Fibroblast of lung (primary cell): ENCODE measurements around the gene PLD5. TPM values are rescaled to one million over a fixed set of nuclear protein-coding genes. Genes with fewer than 3 reads are reported as not detected.

ENCODE experiments used
- DNase-seq, 2 donors: peaks; one replicate each; pipeline versions ENCODE4 v3.0.0 to v3.0.0-alpha.2; 2010; ENCODE audit warnings: low read depth in 2 of 2
- H2AFZ ChIP-seq: 2 replicates; pipeline ENCODE4 v1.5.1; 2012; ENCODE audit warnings: low read length, control low read depth, inconsistent platforms
- H3K27ac ChIP-seq: 2 replicates; pipeline ENCODE4 v1.5.1; 2011; ENCODE audit warnings: low read length, control low read depth; ENCODE audit not compliant: insufficient read depth
- H3K27me3 ChIP-seq: 2 replicates; pipeline ENCODE4 v1.5.1; 2011; ENCODE audit warnings: mild to moderate bottlenecking, low read length; ENCODE audit not compliant: control insufficient read depth, insufficient read depth
- H3K36me3 ChIP-seq: 2 replicates; pipeline ENCODE4 v1.5.1; 2011; ENCODE audit warnings: low read length; ENCODE audit not compliant: control insufficient read depth, insufficient read depth
- H3K4me1 ChIP-seq: 2 replicates; pipeline ENCODE4 v1.5.1; 2011; ENCODE audit warnings: low read length; ENCODE audit not compliant: control insufficient read depth, insufficient read depth; ENCODE audit errors: extremely low read depth
- H3K4me2 ChIP-seq: 2 replicates; pipeline ENCODE4 v1.5.1; 2011; ENCODE audit warnings: low read length, control low read depth; ENCODE audit not compliant: insufficient read depth; ENCODE audit errors: extremely low read depth
- H3K4me3 ChIP-seq, 4 experiments: fragments of 200-600 bp in 1 of 4; sonication (generic) in 1 of 4; replicated peaks in 1 of 4; 2 replicates each; pipeline ENCODE4 v1.5.1; 2011 to 2016; ENCODE audit warnings: low read length in 4 of 4, low read depth in 3 of 4, mild to moderate bottlenecking in 3 of 4, control low read depth in 2 of 4, inconsistent platforms in 1 of 4, mixed read lengths in 1 of 4; ENCODE audit not compliant: insufficient read depth in 1 of 4; ENCODE audit errors: control extremely low read depth in 1 of 4
- H3K79me2 ChIP-seq: 2 replicates; pipeline ENCODE4 v1.5.1; 2012; ENCODE audit warnings: mild to moderate bottlenecking, low read length, inconsistent platforms; ENCODE audit not compliant: control insufficient read depth, insufficient read depth
- H3K9ac ChIP-seq: 2 replicates; pipeline ENCODE4 v1.5.1; 2011; ENCODE audit warnings: mild to moderate bottlenecking, low read length, control low read depth; ENCODE audit not compliant: insufficient read depth
- H3K9me3 ChIP-seq: 2 replicates; pipeline ENCODE4 v1.5.1; 2012; ENCODE audit warnings: low read depth, low read length; ENCODE audit not compliant: control insufficient read depth, insufficient read depth
- H4K20me1 ChIP-seq: 2 replicates; pipeline ENCODE4 v1.5.1; 2011; ENCODE audit warnings: low read length; ENCODE audit not compliant: control insufficient read depth, insufficient read depth; ENCODE audit errors: extremely low read depth
- CTCF ChIP-seq, 2 donors: IDR thresholded peaks in 1 of 2; conservative IDR thresholded peaks in 1 of 2; 1 replicate in 1 of 2; 2 replicates in 1 of 2; pipeline ENCODE4 v1.5.1; 2011 to 2012; ENCODE audit warnings: low read length in 2 of 2, control low read depth in 1 of 2, inconsistent platforms in 1 of 2, low read depth in 1 of 2, mild to moderate bottlenecking in 1 of 2
- EZH2 ChIP-seq: IDR thresholded peaks from 2 replicates; pipeline ENCODE4 v1.5.1; 2012; ENCODE audit warnings: low read length, control low read depth, mild to moderate bottlenecking; ENCODE audit errors: missing control alignments
- polyA plus RNA-seq, 2 donors: library from polyadenylated mRNA; depleted of rRNA in 1 of 2; stranded (reverse) in 1 of 2; unstranded in 1 of 2; fragments of >200 nt; gene quantifications; 2 replicates each; pipeline ENCODE4 v1.2.1, GENCODE V29; 2011 to 2012; ENCODE audit warnings: missing spikeins in 1 of 2
- total RNA-seq: library from RNA; depleted of rRNA; stranded (reverse); fragments of >200 nt; gene quantifications from 2 replicates; pipeline ENCODE4 v1.2.1, GENCODE V29; 2014

The PLD5 gene
- total and polyA plus RNA-seq, 2 donors (not counting 1 experiment from before 2014, with no cell fraction given): under 0.01 to 0.02 TPM

DNA sequence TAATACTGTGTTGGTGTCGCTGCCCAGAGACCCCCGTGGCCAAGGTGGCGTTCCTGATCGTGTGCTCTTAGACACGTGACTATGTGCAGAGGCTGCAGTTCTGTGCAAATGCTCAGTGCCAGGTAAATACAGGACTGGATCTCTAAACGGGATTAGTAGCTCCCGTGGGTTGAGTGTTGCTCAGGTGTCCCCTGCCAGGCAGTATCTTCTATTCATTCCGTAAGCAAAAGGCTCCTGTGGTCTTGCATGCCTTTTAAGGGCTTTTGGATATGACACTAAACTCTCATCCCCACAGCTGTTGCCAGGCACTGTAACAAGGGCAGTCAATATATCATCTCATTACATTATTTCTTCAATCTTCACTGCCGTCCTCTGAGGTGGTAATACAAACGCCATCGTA is 431.4 kb downstream of the PLD5 start:
- Histone ChIP-seq H3K79me2 (no peaks in the 10 kb centered on the region), H3K4me3 (no peak overlapping the region), H3K27ac (no peak overlapping the region), H3K9me3 (no peaks in the 10 kb centered on the region), H2AFZ (no peak overlapping the region), H3K36me3 (no peaks in the 10 kb centered on the region), H3K4me1 (no peaks in the 10 kb centered on the region), H4K20me1 (no peaks in the 10 kb centered on the region), H3K4me2 (no peak overlapping the region), H3K27me3 (no peaks in the 10 kb centered on the region), H3K9ac (no peak overlapping the region)
- no peak for DNase-seq
- TF ChIP-seq EZH2 (no peak), CTCF (conservative IDR thresholded peaks at IDR 0.05 in 1 of 2, IDR thresholded peaks at IDR 0.05 in 1 of 2; ENCODE audit: low read depth in 1 of 2, low read length in 2 of 2) (no peak)

- H2AFZ ChIP-seq: no peak overlapping the region
- no peak overlapping the region for H3K4me3 ChIP-seq
- no peak for DNase-seq
- H3K4me1 ChIP-seq: no peaks in the 10 kb centered on the region
- H3K27ac ChIP-seq: no peak overlapping the region
- H3K4me2 ChIP-seq: no peak overlapping the region
- no peaks in the 10 kb centered on the region for H3K27me3 ChIP-seq
- H3K9me3 ChIP-seq: no peaks in the 10 kb centered on the region
- TF ChIP-seq EZH2 (no peak), CTCF (conservative IDR thresholded peaks at IDR 0.05 in 1 of 2, IDR thresholded peaks at IDR 0.05 in 1 of 2; ENCODE audit: low read depth in 1 of 2, low read length in 2 of 2) (no peak)
- no peaks in the 10 kb centered on the region for H3K36me3 ChIP-seq
- no peak overlapping the region for H3K9ac ChIP-seq
- H4K20me1 ChIP-seq: no peaks in the 10 kb centered on the region
- H3K79me2 ChIP-seq: no peaks in the 10 kb centered on the region
These were observed 434.6 kb downstream of the PLD5 start for GRCh38 chr1:242089911-242090310.

DNA sequence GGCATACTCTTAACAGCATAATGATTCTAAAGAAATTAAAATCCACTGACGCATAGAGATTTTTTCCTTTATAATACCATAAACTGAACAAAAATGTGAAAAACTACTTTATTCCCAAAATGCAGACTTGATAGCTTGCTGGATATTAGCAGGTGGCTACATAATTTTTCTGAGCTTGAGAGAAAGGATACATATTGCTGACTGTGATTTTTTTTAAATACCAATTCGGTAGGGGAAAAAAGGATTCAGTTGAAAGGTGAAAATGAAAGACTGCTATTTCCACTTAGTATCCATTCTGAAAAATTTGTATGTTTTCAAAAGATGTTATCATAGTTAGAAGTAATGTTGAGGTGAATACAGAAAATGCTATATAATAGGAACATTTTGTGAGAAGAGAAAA is 435.6 kb downstream of the PLD5 start:
- Histone ChIP-seq H3K36me3 (no peaks in the 10 kb centered on the region), H3K27ac (no peak overlapping the region), H3K9me3 (no peaks in the 10 kb centered on the region), H2AFZ (no peak overlapping the region), H3K79me2 (no peaks in the 10 kb centered on the region), H3K4me2 (no peak overlapping the region), H3K9ac (no peak overlapping the region), H4K20me1 (no peaks in the 10 kb centered on the region), H3K4me1 (no peaks in the 10 kb centered on the region), H3K4me3 (no peak overlapping the region), H3K27me3 (no peaks in the 10 kb centered on the region)
- TF ChIP-seq CTCF (conservative IDR thresholded peaks at IDR 0.05 in 1 of 2, IDR thresholded peaks at IDR 0.05 in 1 of 2; ENCODE audit: low read depth in 1 of 2, low read length in 2 of 2) (no peak), EZH2 (no peak)
- DNase-seq: no peak
